C4-2B (cell line): ENCODE measurements around the gene MDC1.

Experiments used
- ZFX ChIP-seq: fragments of 450-650 bp; IDR thresholded peaks from 2 replicates; pipeline ENCODE4 v1.6.1; 2017
- TF ChIP-seq, protein P1 (sequence below): fragments of 450-650 bp; conservative IDR thresholded peaks from 2 replicates; pipeline ENCODE4 v1.5.1; 2017; ENCODE audit warnings: mild to moderate bottlenecking

DNA sequence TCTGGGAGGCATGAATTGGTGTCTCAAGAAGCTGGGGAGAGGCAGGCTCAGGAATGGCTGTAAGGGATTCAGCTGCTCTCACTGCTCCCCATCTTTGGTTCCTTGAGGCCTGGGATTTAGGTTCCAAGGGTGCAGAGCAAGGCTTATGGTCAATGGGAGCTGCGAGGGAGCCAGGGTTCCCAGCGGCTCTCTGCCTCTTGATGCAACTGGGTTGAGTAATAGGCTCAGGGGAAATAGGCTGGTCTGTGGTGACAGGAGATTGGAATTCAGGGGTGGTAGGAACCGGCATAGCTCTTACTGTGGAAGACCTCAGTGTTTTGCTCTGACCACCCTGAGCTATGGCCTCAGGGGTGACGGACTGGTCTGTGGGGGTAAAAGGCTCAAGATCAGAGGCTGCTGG lies 13.3 kb downstream of the MDC1 start:
- TF ChIP-seq, protein P1, sequence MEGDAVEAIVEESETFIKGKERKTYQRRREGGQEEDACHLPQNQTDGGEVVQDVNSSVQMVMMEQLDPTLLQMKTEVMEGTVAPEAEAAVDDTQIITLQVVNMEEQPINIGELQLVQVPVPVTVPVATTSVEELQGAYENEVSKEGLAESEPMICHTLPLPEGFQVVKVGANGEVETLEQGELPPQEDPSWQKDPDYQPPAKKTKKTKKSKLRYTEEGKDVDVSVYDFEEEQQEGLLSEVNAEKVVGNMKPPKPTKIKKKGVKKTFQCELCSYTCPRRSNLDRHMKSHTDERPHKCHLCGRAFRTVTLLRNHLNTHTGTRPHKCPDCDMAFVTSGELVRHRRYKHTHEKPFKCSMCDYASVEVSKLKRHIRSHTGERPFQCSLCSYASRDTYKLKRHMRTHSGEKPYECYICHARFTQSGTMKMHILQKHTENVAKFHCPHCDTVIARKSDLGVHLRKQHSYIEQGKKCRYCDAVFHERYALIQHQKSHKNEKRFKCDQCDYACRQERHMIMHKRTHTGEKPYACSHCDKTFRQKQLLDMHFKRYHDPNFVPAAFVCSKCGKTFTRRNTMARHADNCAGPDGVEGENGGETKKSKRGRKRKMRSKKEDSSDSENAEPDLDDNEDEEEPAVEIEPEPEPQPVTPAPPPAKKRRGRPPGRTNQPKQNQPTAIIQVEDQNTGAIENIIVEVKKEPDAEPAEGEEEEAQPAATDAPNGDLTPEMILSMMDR: no peak
- TF ChIP-seq ZFX: no peak
